LNCaP clone FGC (cell line): ENCODE data around the gene EHBP1.

ENCODE experiments used
- DNase-seq: peaks from one replicate; pipeline ENCODE4 v3.0.0-alpha.2; 2011; ENCODE audit warnings: low read depth
- H3K4me3 ChIP-seq: 2 replicates; pipeline ENCODE4 v1.5.1; 2011; ENCODE audit warnings: mild to moderate bottlenecking, low read depth, low read length, control low read depth
- CTCF ChIP-seq: IDR thresholded peaks from 2 replicates; pipeline ENCODE4 v1.5.1; 2012; ENCODE audit warnings: mild to moderate bottlenecking; ENCODE audit not compliant: control insufficient read depth, insufficient read depth; ENCODE audit errors: extremely low read depth

Gene EHBP1

GRCh38 chr2:63053081-63053888, 347.8 kb downstream of the EHBP1 start:
- no peak overlapping the region for H3K4me3 ChIP-seq
- no peak for DNase-seq
- no peak for TF ChIP-seq CTCF

GRCh38 chr2:63053889-63054602, 348.5 kb downstream of the EHBP1 start:
- DNase-seq = no peak
- TF ChIP-seq CTCF = no peak
- H3K4me3 ChIP-seq = no peak overlapping the region

DNA sequence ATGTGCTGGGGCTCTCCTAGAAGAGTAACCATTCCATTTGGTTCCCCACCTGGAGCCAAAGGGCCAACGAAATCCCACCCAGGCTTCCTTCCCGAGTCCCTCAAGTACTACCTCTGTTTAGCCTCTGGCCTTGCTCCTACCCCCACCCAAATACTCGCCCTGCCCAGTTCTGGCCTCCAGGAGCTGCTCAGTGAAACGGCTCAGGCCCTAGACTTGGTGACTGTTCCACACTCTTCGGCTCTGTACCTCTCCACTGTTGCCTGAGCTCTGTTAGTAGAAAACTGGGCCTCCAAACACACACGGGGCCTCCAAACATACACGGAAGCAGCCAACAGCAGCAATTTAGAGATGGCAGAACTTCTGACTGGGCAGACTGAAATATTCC, 349.3 kb downstream of the EHBP1 start:
- no peak for TF ChIP-seq CTCF
- H3K4me3 ChIP-seq = no peak overlapping the region
- DNase-seq = no peak

DNA sequence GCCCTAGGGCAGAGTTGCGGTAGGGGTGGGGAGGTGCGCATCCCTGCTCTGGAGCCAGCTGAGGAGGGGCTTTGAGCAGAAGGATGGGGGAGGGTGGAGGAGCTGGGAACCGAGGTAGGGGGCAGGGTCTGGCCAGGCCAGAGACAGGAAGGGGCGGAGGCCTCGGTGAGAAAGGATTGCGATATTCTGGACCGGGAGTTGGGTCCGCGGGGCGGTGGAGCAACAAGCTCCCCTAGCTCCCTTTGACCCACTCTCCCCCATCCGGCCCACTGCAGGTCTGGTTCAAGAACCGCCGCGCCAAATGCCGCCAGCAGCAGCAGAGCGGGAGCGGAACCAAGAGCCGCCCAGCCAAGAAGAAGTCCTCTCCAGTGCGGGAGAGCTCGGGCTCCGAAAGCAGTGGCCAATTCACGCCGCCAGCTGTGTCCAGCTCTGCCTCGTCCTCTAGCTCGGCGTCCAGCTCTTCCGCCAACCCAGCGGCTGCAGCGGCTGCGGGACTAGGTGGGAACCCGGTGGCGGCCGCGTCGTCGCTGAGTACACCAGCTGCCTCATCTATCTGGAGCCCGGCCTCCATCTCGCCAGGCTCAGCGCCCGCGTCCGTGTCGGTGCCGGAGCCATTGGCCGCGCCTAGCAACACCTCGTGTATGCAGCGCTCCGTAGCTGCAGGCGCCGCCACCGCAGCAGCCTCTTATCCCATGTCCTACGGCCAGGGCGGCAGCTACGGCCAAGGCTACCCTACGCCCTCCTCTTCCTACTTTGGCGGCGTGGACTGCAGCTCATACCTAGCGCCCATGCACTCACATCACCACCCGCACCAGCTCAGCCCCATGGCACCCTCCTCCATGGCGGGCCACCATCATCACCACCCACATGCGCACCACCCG, 350.0 kb downstream of the EHBP1 start:
- no peak overlapping the region for H3K4me3 ChIP-seq
- DNase-seq = no peak
- TF ChIP-seq CTCF = no peak

DNA sequence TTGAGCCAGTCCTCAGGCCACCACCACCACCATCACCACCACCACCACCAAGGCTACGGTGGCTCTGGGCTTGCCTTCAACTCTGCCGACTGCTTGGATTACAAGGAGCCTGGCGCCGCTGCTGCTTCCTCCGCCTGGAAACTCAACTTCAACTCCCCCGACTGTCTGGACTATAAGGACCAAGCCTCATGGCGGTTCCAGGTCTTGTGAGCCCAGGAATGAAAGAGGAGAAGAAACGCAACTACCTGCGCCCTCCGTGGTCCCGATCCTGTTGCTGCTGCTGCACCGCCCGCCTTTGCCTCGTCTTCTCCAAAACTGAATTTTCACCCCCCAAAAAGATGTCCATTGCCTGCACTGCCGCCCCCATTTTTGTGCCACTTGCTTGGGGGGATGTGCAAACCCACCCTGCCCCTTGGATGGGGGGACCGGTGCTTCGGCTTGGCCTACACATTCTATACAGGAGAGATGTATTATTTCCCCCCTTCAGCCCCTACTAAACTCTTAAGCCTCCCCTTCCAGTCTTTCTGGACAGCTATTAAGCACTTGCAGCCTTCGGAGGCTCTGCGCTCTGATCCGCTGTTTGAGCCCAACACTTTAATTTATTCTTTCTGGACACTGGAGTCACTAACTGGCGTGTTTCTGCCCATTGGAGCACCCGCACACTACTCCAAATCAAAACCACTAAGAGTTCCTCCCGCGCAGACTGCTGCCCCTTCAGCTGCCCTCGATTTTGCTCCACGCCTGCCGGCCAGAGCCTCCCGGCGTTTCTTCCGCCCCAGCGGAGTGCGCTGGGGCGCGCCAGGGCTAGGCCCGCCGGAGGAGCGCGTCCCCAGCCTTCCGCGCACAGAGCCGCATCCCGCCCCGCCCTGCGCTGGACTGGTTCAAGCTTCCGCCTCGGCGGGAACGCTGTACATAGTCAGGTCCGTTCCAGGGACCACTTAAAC, 350.9 kb downstream of the EHBP1 start:
- H3K4me3 ChIP-seq = no peak overlapping the region
- no peak for TF ChIP-seq CTCF
- no peak for DNase-seq
